Frontal cortex (tissue), 1 donor: ENCODE measurements around the gene C1QTNF9B. TPM values are rescaled to one million over a fixed set of nuclear protein-coding genes. Genes with fewer than 3 reads are reported as not detected.

Source experiments
- total RNA-seq: library from RNA; depleted of rRNA; stranded (reverse); fragments of >200 nt; gene quantifications from one replicate; pipeline ENCODE4 v1.2.3, GENCODE V29; 2014

Gene C1QTNF9B
- total RNA-seq, 1 donor from 2014 or later = 0.41 TPM

Other genes starting within 250 kb of the C1QTNF9B start
- 32.6 TPM for gene MIPEP, start 8.1 kb downstream of the C1QTNF9B start, total RNA-seq